Measurements from ENCODE around the gene CTSD. TPM values are rescaled to one million over a fixed set of nuclear protein-coding genes. Genes with fewer than 3 reads are reported as not detected.
"Not testable (repeated sequence)": the region's sequence is repeated elsewhere in the genome, so short reads cannot be mapped to it uniquely, and the experiment has no call there.

The CTSD gene
- polyA plus RNA-seq, 1 donor: 80.6 TPM

DNA sequence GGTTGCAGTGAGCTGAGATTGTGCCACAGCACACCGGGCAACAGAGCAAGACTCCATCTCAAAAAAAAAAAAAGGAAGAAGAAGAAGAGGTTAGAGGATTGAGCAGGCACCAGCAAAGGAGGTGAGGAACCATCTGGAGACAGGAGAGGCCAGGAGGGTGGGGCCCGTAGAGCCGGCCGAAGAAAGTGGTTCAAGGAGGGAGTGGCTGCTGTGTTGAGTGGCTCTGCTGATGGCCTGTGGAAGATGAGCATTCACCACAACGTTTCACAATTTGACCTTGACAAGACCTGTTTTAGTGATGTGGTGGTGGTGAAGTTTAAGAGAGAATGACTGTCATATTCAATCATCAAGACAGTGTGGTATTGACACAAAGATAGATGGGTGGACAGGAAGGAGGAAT, 6.8 kb upstream of the CTSD start:
- DNase-seq (ENCODE audit: low read depth): no peak

DNA sequence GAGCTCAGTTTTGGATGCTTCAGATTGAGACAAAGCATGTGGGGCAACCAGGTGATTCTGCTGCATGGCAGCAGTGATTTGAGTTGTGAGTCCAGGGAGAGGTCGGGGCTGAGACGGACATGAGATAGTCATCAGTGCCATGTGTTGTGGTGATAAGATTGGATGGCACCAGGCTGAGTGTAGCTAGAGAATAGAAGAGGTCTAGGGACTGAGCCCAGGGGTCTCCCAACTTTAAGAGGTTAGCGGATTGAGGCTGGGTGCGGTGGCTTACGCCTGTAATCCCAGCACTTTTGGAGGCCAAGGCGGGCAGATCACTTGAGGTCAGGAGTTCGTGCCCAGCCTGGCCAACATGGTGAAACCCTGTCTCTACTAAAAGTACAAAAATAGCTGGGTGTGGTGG, 6.3 kb upstream of the CTSD start:
- no peak for DNase-seq (ENCODE audit: low read depth)

DNA sequence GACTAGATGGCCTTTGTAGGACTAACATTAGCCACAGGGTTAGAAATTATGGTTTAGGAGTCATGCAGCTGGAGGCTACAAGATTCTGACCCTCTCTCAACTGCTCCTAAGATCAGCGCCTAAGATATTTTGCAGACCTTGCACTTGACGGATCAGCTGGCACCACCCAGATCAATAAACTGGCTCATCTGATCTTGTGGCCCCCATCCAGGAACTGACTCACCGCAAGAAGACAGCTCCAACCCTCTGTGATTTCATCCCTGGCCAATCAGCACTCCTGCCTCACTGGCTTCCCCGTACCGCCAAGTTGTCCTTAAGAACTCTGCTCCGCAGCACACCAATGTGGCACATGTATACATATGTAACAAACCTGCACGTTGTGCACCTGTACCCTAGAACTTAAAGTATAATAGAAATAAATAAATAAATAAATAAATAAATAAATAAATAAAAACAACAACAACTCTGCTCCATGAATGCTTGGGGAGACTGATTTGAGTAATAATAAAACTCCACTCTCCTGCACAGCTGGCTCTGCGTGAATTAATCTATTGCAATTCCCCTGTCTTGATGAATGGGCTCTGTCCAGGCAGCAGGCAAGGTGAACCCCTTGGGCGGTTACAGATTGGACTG, 5.7 kb upstream of the CTSD start:
- DNase-seq (ENCODE audit: low read depth): not testable (repeated sequence)

DNA sequence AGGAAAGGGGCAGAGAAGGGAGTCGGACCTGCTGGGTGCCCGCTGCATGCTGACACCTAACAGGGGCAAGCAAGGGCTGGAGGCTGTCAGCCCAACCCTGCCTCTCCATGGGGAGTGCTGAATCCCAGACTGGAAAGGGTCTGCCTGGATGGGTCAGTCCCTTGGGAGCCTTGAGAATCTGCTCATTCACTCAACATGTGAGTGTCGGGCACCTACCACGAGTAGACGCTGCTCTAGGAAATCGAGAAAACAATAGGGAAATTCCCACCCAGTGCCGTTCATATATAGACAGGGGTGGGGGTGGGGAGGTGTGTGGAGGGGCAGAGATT, 4.4 kb upstream of the CTSD start:
- no peak for DNase-seq (ENCODE audit: low read depth)

DNA sequence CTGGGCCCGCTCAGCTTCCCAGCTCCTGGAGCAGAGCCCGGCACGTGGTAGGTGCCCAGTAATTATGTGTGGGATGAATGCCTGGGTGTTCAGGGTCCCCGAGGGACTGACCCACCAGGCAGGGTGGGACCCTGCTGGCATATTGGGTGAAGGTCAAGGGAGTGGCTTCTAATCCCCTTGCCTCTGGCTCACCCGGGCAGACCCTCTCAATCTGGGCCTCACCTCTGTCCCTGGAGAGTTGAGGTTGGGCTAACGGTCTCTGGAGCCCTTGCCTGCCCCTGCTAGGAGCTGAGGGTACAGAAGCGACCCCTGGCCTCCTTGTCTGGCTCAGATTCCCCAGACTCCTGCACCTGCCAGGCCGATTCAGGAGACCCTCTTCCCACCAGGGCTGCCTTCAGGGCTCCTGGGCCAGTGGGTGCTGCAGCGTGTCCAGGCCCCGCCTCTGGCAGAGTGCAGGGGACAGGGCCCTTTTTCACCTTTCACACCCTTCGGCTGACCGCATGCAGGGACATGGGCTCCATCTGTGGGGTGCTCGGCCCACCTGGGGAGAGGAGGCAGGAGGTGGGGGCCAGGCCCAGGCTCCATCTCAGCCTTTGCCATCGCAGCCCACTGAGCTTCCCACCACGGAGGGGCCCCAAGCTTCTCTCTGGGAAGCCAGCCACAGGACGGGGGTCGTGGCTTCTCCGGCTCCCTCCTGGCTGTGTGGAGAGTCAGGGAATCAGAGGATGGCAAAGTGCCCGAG, 3.8 kb upstream of the CTSD start:
- DNase-seq (ENCODE audit: low read depth): no peak

DNA sequence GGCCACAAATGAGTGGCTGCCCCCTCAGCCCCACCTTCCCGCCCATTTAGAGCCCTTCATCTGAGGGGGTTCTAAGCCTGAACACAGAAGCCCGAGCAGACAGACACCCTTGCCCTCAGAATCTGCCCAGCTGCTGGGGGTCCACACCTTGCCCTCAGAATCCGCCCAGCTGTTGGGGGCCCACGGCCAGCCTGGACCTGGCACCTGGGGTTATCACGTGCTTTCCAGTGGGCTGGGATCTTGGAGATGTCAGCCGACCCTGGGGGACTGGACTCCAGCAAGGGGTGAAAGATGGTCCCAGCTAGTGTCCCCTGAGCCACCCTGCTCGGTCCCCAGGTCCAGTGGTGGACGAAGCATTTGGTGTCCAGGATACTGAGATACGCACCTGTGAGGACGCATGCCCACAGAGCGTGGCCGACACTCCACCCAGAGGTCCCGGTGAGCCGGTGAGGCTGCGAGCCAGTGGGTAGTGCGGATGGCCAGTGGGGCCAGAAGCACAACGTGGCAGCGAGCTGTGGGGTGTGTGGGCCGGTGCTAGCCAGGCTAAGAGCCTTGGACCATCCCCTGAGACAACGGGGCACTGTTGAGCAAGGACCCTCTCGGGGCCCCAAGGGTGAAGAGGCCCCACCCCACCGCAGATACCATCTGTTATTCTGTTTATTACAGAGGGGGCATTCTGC, 3.1 kb upstream of the CTSD start:
- no peak for DNase-seq (ENCODE audit: low read depth)

DNA sequence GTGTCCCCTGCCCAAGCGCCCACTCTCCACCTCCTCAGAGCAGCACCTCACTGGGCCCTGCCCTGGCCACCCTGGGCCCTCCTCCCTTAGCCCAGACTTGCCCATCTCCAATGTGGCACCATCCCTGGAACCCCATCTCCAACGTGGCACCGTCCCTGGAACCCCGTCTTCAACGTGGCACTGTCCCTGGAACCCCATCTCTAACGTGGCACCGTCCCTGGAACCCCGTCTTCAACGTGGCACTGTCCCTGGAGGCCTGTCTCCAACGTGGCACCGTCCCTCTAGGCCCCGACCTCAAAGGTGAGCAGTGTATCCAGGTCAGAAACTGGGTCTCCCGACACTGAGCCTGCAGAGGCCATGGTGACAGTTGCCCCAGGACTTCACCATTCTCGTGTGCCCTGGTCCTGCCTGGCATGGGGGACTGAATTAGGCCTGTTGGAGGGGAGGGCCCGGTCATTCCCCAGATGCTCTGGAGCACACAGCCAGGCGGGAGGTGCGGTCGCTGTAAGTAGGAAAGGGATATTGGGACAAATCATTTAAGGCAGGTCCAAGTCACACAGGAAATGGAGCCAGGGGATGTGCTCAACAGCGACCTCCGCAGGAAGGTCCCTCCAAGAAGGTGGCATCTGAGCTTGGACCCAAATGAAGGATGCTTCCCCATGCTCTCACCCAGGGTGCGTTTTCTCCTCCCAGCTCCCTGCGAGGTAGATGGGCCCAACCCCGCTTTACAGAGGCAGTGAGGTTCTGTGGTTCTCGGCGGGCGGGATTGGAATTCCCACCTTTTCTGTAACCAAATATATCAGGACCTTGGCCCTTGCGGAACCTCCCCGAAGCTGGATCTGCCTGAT, 2.4 kb upstream of the CTSD start:
- no peak for DNase-seq (ENCODE audit: low read depth)

DNA sequence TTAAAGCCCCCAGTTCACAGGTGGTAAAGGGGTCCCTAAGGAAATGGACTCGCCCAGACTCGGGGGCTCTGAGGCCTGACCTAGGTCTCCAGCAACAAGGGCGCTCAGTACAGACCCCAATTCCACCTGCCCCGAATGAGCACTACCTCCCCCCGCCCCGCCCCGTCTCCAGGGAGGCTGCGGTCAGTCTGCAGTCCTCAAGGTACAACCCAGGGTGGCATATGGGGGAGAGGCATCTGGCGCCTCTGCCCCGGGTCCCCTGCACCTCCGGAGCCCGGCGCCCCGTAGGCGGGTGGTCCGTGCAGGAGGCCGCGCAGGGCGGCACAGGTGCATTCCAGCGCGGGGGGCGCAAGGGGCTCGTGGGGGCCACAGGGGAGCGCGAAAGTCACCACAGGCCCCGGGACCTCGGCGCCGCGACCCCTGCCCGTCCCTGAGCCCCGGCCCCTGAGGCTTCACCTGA, 361 bp downstream of the CTSD start:
- DNase-seq (ENCODE audit: low read depth): no peak

DNA sequence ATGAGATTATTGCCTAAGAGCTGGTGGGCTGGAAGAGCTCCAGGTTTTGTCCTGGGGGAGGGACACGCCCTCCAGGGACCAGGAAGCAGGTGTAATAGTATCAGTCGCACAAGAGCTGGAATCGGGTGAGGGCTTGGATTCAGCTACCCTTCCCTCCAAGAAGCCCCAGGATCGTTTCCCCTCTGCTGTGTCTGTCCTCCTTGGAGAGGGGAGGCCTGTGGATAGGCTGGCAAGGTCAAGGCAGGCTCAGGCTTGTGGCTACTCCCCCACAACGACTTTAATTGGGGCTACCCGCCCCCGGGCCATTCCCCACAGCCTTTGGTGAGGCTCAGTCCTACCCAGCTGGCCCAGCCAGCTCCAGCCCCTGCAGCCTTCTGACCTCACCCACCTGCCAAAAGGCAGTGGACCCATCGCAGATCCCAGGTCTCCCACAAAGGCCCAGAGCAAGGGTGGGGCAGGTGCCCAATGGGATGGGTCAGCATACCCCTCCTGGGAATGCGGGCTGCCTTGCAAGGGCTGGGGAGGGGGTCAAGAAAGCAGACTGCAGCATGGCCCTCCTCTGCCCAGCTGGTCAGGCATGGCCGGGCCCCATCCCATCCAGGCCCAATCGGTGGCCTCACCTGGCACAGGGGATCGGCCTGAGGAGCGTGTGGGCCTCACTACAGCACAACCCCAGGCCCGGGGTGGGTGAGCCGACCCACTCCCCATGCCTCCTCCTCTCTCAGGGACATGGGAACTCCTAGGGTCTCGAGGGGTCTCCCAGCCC, 1.0 kb downstream of the CTSD start:
- DNase-seq (ENCODE audit: low read depth): no peak

DNA sequence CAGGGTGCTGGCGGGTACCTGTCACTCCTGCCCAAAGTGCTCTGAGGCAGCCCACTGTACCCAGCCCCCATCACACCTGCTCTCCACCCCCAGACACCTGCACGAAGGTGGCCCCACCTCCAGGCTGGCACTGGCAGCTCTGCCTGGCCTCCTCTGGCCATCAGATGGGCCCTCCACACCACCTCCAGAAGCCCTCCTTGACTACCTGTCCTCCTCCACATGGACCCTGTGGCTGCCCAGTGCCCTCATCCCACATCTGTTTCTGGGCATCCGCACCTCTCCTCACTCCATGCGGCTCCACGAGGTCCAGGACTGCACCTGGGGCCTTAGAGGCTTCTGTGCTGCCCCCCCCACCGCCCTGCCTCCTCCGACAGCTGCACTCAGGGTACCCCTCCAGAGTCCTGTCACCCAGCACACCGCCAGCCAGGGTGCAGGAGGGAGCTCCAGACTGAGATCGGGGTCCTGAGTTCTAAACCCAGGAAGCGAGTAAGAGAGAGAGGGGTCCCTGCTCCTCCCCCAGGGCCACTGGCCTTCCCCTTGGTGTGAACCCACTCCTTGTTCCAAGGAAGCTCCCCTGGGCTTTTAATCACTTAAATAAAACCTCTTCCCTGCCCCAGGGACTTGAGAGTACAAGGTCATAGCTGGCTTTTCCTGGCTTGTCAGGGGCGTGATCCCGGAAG, 1.7 kb downstream of the CTSD start:
- DNase-seq (ENCODE audit: low read depth): no peak

DNA sequence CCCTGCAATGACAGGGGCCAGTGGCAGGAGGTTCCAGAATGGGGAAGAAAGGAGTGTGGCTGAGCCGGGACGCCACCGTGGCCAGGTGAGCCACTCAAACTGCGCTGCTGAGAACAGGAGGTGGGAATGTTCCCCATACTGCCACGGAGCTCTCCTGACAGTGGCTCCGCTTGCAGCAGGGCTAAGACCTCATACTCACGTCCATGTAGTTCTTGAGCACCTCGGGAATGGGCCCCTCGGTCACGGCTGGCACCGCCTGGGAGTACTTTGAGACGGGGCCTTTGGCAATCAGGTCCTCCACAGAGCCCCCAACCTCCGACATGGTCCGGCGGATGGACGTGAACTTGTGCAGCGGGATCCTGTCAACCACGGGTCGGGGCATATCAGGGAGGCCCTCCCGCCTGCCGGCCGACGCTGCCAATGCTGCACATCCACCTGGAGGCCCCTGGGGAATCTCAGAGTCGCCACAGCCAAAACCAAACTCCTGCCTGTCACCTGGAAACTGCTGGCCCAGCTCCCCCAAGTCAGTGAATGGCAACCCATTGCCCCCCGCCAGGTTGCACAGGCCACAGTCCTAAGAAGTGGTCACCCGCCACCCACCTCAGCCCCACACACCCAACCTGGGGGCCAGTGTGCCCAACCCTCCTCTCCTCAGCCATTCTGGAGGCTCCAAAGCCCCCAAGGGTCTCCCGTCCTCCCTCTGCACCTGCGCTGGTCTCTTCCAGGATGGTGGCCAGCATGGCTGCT, 2.4 kb downstream of the CTSD start:
- no peak for DNase-seq (ENCODE audit: low read depth)

DNA sequence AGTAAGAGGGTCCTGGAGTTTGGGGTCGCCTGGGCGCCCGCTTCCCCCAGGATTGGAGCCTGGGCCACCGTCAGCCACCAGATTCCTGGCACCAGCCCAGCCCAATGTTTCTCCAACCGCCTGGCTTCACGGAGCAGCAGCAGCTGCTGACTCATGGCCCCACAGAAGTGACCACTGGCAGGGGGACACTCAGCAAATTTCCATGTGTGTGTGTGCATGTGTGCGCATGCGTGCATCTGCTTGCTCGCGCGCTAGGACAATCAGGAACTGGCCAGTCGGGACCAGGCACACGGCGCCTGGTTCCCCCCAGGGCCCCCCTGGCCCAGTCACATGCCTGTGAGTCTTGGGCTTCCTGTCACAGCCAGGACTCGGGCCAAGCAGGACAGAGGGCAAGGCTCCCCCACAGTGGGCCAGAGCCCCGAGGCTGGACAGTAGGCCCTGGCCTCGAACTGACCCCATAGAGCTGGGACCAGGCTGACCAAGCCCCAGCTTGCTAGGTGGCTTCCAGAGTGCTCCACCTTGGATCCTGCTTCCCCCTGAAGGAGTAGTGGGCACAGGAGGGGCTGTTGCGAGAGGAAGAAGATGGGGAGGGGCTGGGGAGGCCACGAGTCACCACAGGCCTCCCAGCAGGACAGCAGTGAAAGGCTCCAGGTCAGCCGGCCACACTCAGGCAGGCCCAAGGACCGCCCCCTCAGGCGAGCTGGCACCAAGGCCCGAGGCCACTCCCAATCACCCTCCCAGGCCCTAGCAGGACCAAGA, 3.2 kb downstream of the CTSD start:
- peak; percentile 31 for DNase-seq (ENCODE audit: low read depth)

DNA sequence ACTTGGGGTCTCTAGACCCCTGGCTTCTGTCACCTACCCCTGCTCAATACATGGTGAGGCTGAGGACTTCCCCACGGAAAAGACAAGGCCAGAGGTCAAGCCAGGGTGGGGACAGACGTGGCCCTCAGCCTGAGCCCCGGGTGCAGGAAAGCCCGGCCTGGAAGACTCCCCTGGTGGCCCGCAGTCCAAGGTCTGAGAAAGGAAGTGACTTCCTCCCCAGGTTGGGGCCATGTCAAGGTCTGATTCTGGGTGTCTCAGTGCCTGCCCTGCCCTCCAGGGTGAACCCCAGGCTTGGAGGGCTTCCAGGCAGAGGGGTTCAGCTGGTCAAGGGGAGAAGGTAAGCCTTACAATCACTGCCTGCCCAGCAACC, 3.9 kb downstream of the CTSD start:
- no peak for DNase-seq (ENCODE audit: low read depth)

DNA sequence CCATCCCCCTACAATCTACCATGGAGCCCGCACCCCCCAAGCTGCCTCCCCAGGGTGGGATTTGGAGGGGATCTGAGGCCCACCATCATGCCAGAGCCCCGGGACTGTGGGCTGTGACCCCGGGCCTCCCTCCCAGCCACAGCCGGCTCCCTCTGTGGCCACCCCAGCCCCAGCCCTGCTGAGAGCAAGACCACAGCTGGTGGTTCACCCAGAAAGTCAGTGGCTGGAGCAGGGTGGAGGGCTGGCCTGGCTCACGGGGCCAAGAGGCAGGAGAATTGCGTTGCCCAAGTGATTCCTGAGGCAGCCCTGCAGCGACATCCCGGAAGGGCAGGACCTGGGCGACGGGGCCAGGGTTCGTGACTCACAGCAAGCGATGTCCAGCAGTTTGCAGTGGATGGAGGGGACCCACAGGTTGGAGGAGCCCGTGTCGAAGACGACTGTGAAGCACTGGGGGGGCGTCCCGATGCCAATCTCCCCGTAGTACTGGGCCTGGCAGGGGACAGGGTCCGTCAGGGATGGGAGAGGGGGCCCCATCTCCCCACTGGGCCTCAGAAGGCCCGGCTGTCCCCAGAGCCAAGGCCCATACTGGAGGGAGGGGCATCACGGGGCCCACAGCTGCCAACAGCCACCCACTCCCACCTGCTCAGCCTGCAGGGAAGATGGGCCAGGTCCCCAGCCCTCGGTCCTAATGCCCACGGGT, 4.4 kb downstream of the CTSD start:
- DNase-seq (ENCODE audit: low read depth): no peak

DNA sequence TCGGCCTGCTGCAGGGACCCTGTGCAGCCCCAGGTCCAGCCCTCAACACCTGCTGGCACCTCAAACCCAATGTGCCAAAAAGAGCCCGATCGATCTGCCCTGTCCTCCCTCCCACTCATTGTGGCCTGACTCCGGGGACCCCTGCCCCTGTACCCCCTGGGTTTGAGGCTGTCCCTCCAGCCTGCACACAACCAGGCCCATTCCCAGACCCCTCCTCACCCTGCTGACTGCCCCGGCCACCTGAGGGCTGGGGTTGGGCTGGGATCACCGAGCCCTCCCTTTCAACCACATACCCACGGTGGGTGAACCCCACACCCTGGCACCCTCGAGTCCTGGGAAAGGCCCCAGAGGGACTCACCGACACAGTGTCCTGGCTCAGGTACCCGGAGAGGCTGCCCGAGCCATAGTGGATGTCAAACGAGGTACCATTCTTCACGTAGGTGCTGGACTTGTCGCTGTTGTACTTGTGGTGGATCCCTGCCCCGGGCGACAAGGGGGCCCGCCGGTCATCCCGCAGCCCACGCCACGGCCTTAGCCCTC, 5.0 kb downstream of the CTSD start:
- no peak for DNase-seq (ENCODE audit: low read depth)

DNA sequence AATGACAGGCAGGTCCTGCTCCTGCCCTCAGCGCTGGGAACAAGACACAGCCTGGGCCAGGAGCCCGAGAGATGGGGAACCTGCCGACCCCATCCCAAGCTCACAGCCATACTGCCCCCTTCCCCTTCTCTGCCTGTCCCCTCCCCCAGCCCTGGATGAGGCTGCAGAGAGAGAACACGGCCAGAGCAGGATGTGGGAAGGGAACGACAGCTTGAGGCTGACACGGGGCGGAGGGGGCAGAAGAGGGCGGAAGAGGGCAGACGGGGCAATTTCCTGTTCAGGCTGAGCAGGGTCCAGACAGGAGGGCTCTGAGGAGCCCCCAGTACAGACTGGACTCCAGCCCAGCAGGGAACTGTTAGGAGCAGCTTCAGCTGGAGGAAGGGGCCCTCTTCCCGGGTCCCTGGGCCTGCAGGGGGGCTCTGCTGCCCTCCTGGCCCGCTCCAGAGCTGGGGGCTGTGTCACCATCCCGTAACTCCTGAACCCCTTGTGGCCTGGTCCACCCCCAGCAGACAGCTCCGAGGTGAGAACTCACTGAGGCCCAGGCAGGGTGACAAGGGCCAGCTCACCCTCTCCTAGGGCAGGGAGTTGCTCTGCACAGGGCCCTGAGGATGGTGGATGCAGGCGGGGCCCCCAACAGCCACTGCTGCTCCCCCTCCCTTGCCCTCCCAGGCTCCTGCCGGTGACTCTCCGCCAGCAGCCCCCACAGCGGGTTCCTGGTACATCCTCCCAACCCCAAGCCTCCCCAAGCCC, 5.7 kb downstream of the CTSD start:
- DNase-seq (ENCODE audit: low read depth): no peak

All from forelimb muscle (tissue), 1 donor.